Measurements from ENCODE around the gene DNAJC17.

The DNAJC17 gene

DNA sequence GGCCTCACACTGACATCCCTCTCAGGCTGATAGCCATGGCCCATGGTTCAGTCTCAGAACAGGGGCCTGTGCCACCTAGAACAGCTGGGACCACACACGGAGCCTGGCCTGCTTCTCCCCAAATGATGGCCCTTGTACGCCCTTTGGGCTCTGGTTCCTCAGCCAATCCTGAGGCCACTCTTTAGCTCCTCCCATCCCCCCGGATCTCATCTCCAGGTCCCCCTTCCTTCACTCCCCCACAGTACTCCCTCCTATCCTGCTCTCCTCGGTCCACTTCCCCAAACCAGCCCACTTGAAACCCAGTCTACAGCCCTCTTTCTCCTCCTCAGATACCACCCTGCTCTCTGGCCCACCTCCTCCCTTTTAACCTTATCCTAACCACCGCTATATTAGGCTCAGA is 18.2 kb downstream of the DNAJC17 start:
- DNase-seq, result no peak

DNA sequence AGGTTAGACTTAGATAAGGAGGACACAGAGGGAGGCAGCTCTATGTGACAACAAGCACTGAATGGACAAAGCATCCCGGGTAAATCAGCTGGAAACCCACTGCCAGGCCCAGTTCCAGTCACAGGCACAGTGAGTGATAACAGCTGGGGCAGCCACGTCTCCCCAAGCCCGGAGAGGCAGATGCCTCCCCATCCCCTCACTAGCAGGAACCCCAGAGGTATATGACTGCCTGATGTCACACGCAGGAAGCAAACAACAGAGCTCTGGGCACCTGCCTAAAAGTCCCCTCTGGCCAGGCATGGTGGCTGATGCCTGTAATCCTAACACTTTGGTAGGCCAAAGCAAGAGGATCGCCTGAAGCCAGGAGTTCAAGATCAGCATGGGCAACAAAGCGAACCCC is 19.3 kb downstream of the DNAJC17 start:
- no peak for DNase-seq

GRCh38 chr15:40787344-40787841 is 19.9 kb downstream of the DNAJC17 start:
- DNase-seq, result peak; percentile 87

GRCh38 chr15:40785814-40786213 is 21.5 kb downstream of the DNAJC17 start:
- DNase-seq, result no peak

GRCh38 chr15:40785164-40785563 is 22.1 kb downstream of the DNAJC17 start:
- DNase-seq, result no peak

DNA sequence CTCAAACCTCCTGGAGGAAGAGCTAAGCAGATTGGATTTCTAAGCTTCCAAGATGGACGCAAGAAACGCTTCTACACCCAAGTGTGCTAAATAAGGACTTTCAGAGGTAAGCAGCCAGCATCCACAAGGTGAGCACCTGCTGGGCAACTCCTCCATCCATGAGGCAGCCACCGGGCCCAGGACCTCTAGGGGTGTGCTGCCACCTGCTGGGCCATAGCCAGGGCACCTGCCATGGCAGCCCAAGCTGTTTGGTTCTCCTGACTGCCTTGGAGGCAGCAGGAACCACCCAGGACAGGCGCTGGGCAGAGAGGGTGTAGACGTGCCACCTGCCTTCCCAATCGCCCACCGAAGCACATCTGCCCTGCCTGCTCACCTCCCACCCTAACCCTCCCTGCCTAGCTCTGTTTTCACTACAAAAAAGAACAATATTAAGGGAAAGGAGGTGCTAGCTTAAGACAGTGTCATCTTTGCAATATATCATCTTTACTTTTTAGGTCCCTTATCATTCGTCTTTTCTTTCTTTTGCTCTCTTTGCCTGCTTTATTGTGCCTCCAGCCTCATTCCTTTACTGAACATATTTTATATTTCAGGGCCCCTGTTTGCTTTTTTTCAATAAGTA is 24.6 kb downstream of the DNAJC17 start:
- peak; percentile 60 for DNase-seq

DNA sequence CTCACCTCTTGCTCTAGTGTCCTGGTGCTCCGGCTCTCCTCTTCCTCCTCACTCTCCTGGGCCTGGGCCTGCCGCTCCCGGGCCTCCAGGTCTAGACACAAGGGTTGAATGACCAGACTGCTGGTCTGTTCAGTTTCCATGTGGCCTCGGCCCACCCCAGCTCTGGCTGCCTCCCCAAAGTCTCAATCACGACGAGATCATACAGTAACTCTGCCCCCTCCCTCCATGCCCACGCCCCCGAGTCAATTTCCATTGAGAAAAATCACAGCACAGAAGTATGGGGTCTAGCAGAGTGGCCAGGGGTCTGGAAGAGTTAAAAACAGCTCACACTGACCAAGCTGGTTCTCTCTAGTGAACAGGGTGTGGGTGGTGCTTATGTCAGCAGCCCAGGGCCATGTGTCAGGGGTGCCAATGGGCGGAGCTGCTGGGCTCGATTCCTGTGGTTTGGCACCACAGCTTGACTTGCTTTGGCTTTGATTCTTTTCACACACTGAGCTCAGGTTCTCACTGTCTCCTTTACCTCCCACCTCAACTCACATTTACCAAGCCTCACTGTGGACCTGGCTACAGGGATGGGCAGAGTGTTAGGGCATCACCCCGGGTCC is 30.6 kb downstream of the DNAJC17 start:
- DNase-seq, result peak; percentile 19

GRCh38 chr15:40775740-40776536 is 31.3 kb downstream of the DNAJC17 start:
- no peak for DNase-seq

DNA sequence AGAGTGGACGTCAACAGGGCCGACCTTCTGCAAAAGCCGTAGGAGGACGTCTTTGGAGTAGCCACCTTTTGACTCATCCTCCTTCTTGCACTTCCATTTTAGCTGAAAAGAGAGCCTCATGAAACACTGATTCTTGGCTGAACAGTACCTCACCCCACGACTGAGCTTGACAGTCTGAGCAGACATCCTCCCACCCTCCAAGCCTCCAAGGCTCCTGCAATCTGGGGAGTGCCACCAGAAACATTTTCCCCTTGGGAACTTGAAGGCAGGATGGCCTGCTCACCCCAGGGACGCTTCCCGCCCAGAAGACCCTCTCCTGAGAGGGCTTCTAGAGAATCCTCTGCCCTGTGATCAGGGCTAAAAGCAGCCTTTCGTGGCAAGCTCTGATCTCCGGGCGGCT is 32.3 kb downstream of the DNAJC17 start:
- no peak for DNase-seq

DNA sequence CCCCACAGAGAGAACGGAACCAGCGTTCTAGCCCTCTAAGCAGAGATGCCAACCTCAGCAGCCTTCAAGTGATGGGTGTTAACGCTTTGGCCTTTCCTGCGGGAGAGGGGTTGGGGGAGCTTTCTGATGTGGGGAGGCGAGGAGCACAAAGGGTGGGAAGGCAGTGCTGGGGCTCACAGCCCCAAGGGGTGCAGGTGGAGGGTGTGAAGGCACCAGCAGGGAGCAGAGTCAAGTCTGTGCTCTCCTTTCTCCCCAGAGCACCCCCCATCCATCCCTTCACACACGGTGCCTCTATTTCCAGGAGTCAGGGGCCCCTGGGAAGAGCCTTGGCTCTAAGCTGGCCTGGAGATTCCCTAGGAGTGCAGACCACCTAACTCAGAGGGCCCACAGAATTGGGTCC is 33.4 kb downstream of the DNAJC17 start:
- DNase-seq, result no peak

GRCh38 chr15:40773496-40773895 is 33.8 kb downstream of the DNAJC17 start:
- no peak for DNase-seq

- DNase-seq, result no peak
Measured at GRCh38 chr15:40772014-40772413, 35.3 kb downstream of the DNAJC17 start.

DNA sequence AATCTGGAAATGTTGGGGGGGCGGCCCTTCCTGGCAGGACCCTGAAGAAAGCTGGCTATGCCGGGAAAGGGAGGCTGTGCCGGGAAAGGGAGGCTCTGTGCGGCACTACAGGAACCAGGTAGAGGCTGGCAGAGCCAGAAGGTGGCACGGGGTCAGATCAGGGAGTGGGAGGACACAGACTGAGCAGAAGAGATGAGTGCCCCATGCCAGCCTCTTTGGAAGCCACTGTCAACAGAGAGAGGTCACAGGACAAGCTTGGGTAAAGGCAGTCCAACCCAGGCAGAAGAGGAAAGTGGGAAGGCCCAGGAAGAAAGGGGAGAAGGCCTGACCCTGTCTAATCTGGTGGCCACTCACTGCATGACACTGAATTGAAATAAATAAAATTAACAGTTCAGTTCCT is 36.0 kb downstream of the DNAJC17 start:
- DNase-seq, result no peak

- no peak for DNase-seq
Measured at GRCh38 chr15:40770147-40770721, 37.0 kb downstream of the DNAJC17 start.

- DNase-seq, result peak; percentile 27
Measured at GRCh38 chr15:40769274-40770146, 37.8 kb downstream of the DNAJC17 start, which contains the start of gene C15orf62. Gene C15orf62 (plus strand): TSS chr15:40769980. CDS start chr15:40770496, 516 bp downstream.

GRCh38 chr15:40768521-40769273 is 38.6 kb downstream of the DNAJC17 start:
- no peak for DNase-seq

DNA sequence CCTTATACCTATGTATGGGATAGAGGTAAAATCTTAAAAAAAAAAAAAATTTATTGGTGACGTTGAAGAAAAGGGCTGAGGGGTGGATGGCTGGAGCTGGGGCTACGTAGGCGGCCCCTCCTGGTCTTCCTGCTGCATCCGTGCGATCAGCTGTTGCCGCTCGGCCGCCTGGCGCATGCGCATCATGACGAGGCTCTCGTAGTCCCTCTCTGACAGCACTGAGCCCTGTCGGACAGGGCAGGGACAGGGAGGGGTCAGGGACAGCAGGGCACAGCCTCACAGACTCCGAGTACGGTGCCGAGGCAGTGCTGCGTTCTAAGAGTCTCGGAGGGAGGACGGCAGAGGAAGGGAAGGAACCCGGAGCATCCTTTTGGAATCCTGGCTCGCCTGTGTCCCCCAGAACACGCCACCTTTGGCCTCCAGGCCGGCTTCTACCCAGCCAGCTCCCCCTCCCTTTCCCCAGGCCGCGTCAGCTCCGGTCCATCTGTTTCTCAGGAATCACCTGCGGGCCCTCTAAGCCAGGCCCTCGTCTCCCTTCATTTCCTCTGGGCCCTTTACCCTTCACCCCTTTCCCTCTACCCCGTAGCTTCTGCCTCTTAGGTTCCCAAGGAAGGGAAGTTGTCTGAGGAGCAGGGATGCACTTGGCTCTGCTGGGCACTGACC is 39.3 kb downstream of the DNAJC17 start:
- DNase-seq, result no peak

GRCh38 chr15:40766906-40767837 is 40.1 kb downstream of the DNAJC17 start:
- DNase-seq, result no peak

DNA sequence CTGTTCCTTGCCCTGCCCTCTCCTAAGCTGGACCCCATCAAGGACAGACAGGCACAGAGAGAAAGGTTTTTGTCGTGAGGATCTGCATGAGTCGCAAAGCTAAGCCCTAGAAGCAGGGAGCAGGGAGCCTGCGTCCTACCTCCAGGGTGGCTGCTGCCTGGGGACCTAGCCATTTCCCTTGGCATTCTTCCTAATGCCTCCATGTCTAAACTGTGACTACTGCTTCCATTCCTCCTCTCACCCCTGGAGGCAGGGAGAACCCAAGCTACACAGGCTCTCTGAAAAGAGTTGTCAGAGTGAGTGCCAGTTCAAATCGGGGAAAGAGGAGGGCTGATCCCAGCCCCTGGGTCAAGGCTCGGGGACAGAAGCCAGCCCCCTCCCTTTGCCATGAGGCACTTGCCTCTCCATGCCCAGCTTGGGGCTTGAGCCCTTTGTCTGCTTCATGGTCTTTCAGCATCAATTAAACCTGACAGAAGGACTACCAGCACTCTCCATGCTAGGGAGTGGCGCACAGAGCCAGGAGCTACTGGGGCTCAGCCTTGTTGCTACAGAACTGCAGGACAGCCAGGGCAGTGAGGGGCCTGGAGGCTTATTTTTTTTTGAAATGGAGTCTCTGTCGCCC is 41.0 kb downstream of the DNAJC17 start:
- no peak for DNase-seq

Data from NCI-H2029 (cell line).